GM12892 (cell line): ENCODE results near the gene CPLANE2.

Experiments used
- POLR2A ChIP-seq: IDR thresholded peaks from 2 replicates; pipeline ENCODE4 v1.6.1; 2011; ENCODE audit warnings: low read depth, low read length, control low read depth
- POLR2AphosphoS5 ChIP-seq: IDR thresholded peaks from 2 replicates; pipeline ENCODE4 v1.6.1; 2011; ENCODE audit warnings: low read depth, low read length, control low read depth
- TAF1 ChIP-seq: IDR thresholded peaks from 2 replicates; pipeline ENCODE4 v1.6.1; 2011; ENCODE audit warnings: low read depth, mild to moderate bottlenecking, control low read depth, low read length, borderline replicate concordance

GRCh38 chr1:16198444-16199156 lies 38.4 kb downstream of the CPLANE2 start:
- TF ChIP-seq POLR2A, result no peak
- TF ChIP-seq TAF1, result no peak
- TF ChIP-seq POLR2AphosphoS5, result no peak
